NCI-H1048 (cell line): ENCODE measurements around the gene POLR2F.
A peak's percentile ranks its signal among the peaks of the same experiment; 100 is the strongest.
"Not testable (repeated sequence)": the region's sequence is repeated elsewhere in the genome, so short reads cannot be mapped to it uniquely, and the experiment has no call there.

Experiments used
- DNase-seq: peaks from one replicate; lab custom pipeline; 2025; lab: John Stamatoyannopoulos, UW

The POLR2F gene

DNA sequence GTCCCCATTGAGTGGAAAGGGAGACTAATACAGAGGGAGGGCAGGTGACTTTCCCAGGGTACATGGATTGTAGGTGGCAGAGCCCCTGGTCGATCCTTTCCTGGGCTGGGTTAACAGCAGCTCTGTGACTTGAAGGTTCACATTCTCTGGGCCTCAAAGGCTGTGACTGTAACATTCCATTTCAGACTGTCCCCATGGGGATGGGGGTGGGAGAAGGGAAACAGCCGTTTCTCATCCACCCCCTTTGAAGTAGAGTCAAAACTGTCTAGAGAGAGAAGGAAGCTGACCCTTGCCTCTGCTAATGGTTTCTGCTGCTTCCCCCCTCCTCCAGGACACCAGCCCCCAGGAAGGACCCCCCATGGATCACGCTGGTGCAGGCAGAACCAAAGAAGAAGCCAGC is 28.2 kb upstream of the POLR2F start:
- no peak for DNase-seq

DNA sequence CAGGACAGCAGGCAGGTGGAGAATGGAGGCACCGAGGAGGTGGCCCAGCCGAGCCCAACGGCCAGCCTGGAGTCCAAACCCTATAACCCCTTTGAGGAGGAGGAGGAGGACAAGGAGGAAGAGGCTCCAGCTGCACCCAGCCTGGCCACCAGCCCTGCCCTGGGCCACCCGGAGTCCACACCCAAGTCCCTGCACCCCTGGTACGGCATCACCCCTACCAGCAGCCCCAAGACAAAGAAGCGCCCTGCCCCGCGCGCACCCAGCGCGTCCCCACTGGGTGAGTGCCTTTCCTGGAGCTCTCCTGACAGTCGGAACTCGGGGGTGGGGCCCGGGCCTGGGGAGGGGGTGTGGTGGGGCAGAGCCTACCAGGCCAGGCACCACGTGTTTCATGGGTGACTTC is 27.7 kb upstream of the POLR2F start:
- no peak for DNase-seq

- DNase-seq, result no peak
Observed at GRCh38 chr22:37926358-37926757, 27.1 kb upstream of the POLR2F start.

- DNase-seq, result no peak
Observed at GRCh38 chr22:37926771-37927636, 26.5 kb upstream of the POLR2F start.

DNA sequence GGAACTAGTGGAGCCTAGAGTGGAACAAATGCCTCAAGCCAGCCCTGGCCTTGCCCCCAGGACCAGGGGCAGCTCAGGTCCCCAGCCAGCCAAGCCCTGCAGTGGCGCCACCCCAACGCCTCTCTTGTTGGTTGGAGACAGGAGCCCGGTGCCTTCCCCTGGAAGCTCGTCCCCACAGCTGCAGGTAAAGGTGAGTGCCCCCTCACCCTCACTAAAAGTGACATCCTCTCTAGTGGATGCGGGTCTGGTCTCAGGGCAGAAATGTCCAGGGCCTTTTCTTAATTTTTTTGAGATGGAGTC is 25.9 kb upstream of the POLR2F start:
- no peak for DNase-seq

DNA sequence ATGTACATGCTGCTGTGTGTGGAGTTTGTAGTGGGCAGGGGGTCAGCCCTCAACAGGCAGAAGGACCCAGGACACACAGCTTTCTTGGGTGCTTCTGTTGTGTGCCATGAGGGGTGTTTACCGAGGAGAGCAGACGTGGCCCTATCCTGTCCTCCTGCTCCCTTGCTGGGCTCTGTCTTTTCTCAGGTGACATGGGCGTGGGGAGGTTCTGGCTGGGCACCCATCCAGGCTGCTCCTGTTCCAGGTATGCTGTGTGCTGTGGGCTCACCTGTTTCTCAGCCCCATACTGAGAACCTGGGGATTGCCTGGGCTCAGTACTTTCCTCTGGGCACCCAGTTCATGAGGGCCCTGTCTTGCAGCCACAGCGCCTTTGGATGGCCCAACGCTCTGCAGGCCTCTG is 24.1 kb upstream of the POLR2F start:
- DNase-seq, result no peak

- no peak for DNase-seq
Observed at GRCh38 chr22:37930270-37930951, 23.1 kb upstream of the POLR2F start.

DNA sequence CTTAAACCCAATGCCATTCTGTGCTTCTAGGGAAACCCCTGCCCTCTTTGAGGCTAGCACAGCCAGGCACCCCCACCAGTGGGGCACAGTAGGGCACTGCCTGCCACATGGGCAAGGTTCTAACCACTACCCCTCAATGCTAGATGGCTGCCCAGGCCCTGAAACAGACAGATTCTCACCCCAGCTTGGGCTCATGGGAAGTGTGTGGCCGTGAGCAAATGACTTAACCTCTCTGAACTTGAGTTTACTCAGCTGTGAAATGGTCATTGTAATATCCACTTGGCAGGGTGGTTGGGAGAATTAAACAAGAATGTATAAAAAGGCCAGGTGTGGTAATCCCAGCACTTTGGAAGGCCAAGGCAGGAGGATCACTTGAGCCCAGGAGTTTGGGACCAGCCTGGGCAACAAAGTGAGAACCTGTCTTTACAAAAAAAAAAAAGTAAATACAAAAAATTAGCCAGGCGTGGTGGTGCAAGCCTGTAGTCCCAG is 22.5 kb upstream of the POLR2F start:
- DNase-seq, result no peak

GRCh38 chr22:37931893-37932389 is 21.6 kb upstream of the POLR2F start:
- DNase-seq, result no peak

DNA sequence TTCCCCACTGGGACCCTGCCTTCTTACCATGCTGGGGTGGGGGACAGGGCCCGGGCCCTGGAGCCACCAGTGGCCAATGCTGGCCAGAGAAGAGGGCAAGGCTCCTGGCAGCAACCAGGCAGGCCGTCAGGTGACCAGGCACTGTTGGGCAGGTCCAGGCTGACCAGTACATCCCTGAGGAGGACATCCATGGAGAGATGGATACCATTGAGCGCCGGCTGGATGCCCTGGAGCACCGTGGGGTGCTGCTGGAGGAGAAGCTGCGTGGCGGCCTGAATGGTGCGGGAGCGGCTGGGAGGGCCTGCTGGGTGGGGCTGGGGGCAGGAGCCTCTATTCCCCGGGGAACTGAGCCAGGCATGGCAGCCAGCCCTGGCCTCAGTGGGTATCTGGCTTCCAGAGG is 21.1 kb upstream of the POLR2F start:
- DNase-seq, result no peak

DNA sequence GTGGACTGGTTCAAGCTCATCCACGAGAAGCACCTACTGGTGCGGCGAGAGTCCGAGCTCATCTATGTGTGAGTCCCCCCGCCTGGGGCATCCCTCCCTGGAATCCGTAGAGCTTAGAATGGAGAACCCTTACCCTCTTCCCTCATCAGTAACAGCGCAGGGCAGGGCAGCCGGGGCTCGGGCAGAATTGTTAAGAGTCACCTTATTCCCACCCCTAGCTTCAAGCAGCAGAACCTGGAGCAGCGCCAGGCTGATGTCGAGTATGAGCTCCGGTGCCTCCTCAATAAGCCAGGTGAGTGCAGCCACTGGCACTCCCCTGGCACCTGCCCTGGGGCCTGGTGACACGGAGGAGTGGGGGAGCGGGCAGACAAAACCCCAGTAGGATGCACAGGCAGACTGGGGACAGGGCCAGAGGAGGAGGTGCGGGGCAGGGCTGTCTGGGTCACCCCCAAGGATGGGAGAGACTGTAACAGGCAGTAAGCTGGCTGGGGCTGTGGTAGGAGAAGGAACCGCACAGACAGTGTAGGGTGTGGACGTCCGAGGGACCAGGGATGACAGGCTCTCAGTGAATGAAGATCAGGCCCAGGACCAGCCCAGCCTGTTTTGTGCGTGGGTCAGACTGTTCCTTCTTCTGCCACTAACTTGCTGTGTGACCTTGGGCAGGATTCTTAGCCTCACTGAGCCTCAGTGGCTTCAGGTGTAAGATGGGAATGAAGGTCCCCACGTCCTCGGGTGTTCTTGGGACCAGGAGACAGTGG is 20.5 kb upstream of the POLR2F start:
- no peak for DNase-seq

- DNase-seq, result peak; percentile 70
Observed at GRCh38 chr22:37933711-37934376, 19.7 kb upstream of the POLR2F start.

DNA sequence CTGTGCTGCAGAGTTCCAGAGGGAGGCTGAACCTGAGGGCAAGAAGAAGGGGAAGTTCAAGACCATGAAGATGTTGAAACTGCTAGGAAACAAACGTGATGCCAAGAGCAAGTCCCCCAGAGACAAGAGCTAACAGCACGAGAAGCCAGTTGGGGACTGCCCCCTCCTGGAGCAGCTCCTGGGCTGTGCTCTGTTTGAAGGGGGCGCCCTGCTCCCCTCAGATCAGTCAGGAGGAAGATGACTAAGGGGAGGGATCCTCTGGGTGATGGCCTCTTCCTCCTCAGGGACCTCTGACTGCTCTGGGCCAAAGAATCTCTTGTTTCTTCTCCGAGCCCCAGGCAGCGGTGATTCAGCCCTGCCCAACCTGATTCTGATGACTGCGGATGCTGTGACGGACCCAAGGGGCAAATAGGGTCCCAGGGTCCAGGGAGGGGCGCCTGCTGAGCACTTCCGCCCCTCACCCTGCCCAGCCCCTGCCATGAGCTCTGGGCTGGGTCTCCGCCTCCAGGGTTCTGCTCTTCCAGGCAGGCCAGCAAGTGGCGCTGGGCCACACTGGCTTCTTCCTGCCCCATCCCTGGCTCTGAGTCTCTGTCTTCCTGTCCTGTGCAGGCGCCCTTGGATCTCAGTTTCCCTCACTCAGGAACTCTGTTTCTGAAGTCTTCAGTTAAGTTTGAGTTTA is 12.7 kb upstream of the POLR2F start:
- no peak for DNase-seq

- no peak for DNase-seq
Observed at GRCh38 chr22:37942133-37942532, 11.4 kb upstream of the POLR2F start.

- peak; percentile 22 for DNase-seq
Observed at GRCh38 chr22:37943136-37943824, 10.2 kb upstream of the POLR2F start.

- no peak for DNase-seq
Observed at GRCh38 chr22:37943825-37944198, 9.7 kb upstream of the POLR2F start.

DNA sequence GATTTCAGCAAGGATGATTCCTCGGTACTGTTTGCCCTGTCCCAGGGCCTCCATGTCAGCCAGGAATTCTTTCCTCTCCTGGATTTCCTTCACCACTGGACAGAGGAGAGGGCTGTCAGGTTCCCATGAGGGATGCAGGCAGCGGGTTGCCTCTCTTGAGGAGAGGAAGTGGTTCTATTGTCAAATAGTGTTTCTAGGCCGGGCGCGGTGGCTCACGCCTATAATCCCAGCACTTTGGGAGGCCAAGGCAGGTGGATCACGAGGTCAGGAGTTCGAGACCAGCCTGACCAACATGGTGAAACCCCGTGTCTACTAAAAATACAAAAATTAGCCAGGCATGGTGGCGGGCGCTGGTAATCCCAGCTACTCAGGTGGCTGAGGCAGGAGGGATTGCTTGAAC is 9.1 kb upstream of the POLR2F start:
- not testable (repeated sequence) for DNase-seq

GRCh38 chr22:37947142-37947795 is 6.2 kb upstream of the POLR2F start:
- DNase-seq, result not testable (repeated sequence)

- no peak for DNase-seq
Observed at GRCh38 chr22:37951305-37951704, 2.2 kb upstream of the POLR2F start.

DNA sequence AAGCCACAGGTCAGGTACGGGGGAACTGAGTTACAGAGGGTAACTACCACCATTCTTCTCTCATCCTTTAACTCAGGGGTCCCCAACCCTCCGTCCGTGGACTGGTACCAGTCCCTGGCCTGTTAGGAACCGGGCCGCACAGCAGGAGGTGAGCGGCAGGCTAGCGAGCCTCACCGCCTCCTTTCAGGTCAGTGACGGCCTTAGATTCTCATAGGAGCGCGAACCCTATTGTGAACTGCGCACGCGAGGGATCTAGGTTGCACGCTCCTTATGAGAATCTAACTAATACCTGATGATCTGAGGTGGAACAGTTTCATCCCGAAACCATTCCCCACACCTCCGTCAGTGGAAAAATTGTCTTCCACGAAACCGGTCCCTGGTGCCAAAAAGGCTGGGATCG is 870 bp upstream of the POLR2F start:
- not testable (repeated sequence) for DNase-seq
